Ovary (tissue), 9 donors: Measurements from ENCODE around the gene RAB11FIP2. TPM values are rescaled to one million over a fixed set of nuclear protein-coding genes. Genes with fewer than 3 reads are reported as not detected.

Experiments
- DNase-seq, 5 donors: peaks; one replicate each; pipeline ENCODE4 v3.0.0-alpha.2; 2019 to 2020
- H3K27ac ChIP-seq, 2 donors: fragments of 200-600 bp; one replicate each; pipeline versions ENCODE4 v1.5.1 to v1.8.0; 2019 to 2022
- H3K27me3 ChIP-seq: fragments of 200-600 bp; one replicate; pipeline ENCODE4 v1.8.0; 2022
- H3K36me3 ChIP-seq: fragments of 200-600 bp; sonication (generic); one replicate; pipeline ENCODE4 v1.5.1; 2019
- H3K4me1 ChIP-seq: one replicate; pipeline ENCODE4 v1.8.1; 2013; ENCODE audit warnings: mild to moderate bottlenecking, moderate library complexity; ENCODE audit not compliant: insufficient read depth
- H3K4me3 ChIP-seq: fragments of 200-600 bp; sonication (generic); one replicate; pipeline ENCODE4 v1.5.1; 2017
- H3K9me3 ChIP-seq, 2 donors: fragments of 200-600 bp in 1 of 2; sonication (generic) in 1 of 2; one replicate each; pipeline versions ENCODE4 v1.5.1 to v1.8.1; 2013 to 2019; ENCODE audit warnings: mild to moderate bottlenecking in 1 of 2, moderate library complexity in 1 of 2
- CTCF ChIP-seq, 3 donors: fragments of 450-650 bp in 2 of 3; fragments of 200-600 bp in 1 of 3; IDR thresholded peaks; one replicate each; pipeline versions ENCODE4 v1.5.1 to v1.8.0; 2016 to 2022; ENCODE audit warnings: antibody characterized with exemption in 3 of 3, mild to moderate bottlenecking in 1 of 3
- EP300 ChIP-seq: sonication (generic); formaldehyde crosslinking; IDR thresholded peaks from one replicate; pipeline ENCODE4 v1.6.1; 2017; ENCODE audit warnings: antibody characterized with exemption
- POLR2A ChIP-seq: fragments of 450-650 bp; IDR thresholded peaks from one replicate; pipeline ENCODE4 v1.6.1; 2017; ENCODE audit warnings: antibody characterized with exemption, mild to moderate bottlenecking, moderate library complexity
- WGBS, 3 donors: extraction: QIAGEN DNeasy Blood & Tissue Kit in 1 of 3; methylation state at CpG; one replicate each; pipeline versions ENCODE4 v1.1.5 to v1.1.7; 2013 to 2017; 5-methylcytosine and 5-hydroxymethylcytosine counted together
- intact Hi-C, 4 donors: fragments of 100-400 bp; cut with DNase I; formaldehyde crosslinking; loops; one replicate each; pipeline versions ENCODE4 v1.11.0 to v1.15.1; 2022 to 2023
- polyA plus RNA-seq, 2 donors: library from polyadenylated mRNA; stranded (reverse); fragments of 200-250 nt in 1 of 2; fragments of 350-450 nt in 1 of 2; fragmentation: Illumina TruSeq in 1 of 2; extraction: RNeasy Lipid Tissue Mini Kit (QIAGEN cat#74804) in 1 of 2; gene quantifications; one replicate each; pipeline ENCODE4 v1.2.3, GENCODE V29; 2013 to 2014
- total RNA-seq, 7 donors: library from RNA; depleted of rRNA in 2 of 7; stranded (reverse); fragments of >200 nt in 2 of 7; fragmentation: NEBNext Ultra II Directional in 3 of 7; extraction: Animal tissue kit (Norgen Biotek cat#: 25700) in 3 of 7; gene quantifications; one replicate each; pipeline versions ENCODE4 v1.1.0 to v1.2.4, GENCODE V29; 2016 to 2023
- donor health status: DM: no; HTN: no; CAD: no; lungs with moderate emphysema.
- donor health status: DM: no; HTN: no; CAD: no.
- donor health status: Bipolar disorder and iron deficiency.
- donor health status: DM: yes; HTN: yes; CAD: no.
- donor health status: DM: no; HTN: no; CAD: no.
- donor health status: DM: yes; HTN: yes; CAD: no.

The RAB11FIP2 gene
- total and polyA plus RNA-seq, 9 donors: 6.9 to 47.8 (median 26.2) TPM

GRCh38 chr10:117997673-117998072 is 49.1 kb downstream of the RAB11FIP2 start:
- H3K9me3 ChIP-seq: no peaks in the 10 kb centered on the region
- no peak overlapping the region for H3K4me3 ChIP-seq
- H3K36me3 ChIP-seq: no peaks in the 10 kb centered on the region
- no peak for TF ChIP-seq EP300
- no peak for TF ChIP-seq CTCF (IDR thresholded peaks at IDR 0.05)
- TF ChIP-seq POLR2A: no peak
- DNase-seq: no peak
- no peaks in the 10 kb centered on the region for H3K27me3 ChIP-seq
- H3K27ac ChIP-seq: no peak overlapping the region
- 91 to 94% (median 94%) methylated on average over 1 of the region's 1 CpG for WGBS, 3 donors
- H3K4me1 ChIP-seq: no peaks in the 10 kb centered on the region
- intact Hi-C loops: no loop called here

GRCh38 chr10:117996709-117997108 is 50.0 kb downstream of the RAB11FIP2 start:
- DNase-seq: no peak

GRCh38 chr10:117994771-117995170 is 52.0 kb downstream of the RAB11FIP2 start:
- no peaks in the 10 kb centered on the region for H3K9me3 ChIP-seq
- WGBS, 3 donors: 90 to 94% (median 92%) methylated on average over 2 of the region's 2 CpGs

More at GRCh38 chr10:117996709-117997108, 50.0 kb downstream of the RAB11FIP2 start:
- H3K27me3 ChIP-seq: no peaks in the 10 kb centered on the region
- no peaks in the 10 kb centered on the region for H3K9me3 ChIP-seq
- no peak for TF ChIP-seq EP300
- no peak for TF ChIP-seq POLR2A
- no peak for TF ChIP-seq CTCF (IDR thresholded peaks at IDR 0.05)
- no peaks in the 10 kb centered on the region for H3K36me3 ChIP-seq
- 89 to 91% (median 90%) methylated on average over 1 of the region's 1 CpG for WGBS, 3 donors
- H3K4me1 ChIP-seq: no peaks in the 10 kb centered on the region
- intact Hi-C loops: no loop called here
- H3K4me3 ChIP-seq: no peak overlapping the region
- H3K27ac ChIP-seq: no peak overlapping the region

GRCh38 chr10:117993166-117993565 is 53.6 kb downstream of the RAB11FIP2 start:
- Histone ChIP-seq H3K4me1 (no peaks in the 10 kb centered on the region), H3K36me3 (no peaks in the 10 kb centered on the region), H3K4me3 (no peak overlapping the region), H3K9me3 (no peaks in the 10 kb centered on the region), H3K27me3 (no peaks in the 10 kb centered on the region), H3K27ac (no peak overlapping the region)
- DNase-seq: no peak
- TF ChIP-seq EP300 (no peak), POLR2A (no peak), CTCF (IDR thresholded peaks at IDR 0.05) (no peak)
- WGBS, 3 donors: 92 to 97% (median 97%) methylated on average over 4 of the region's 4 CpGs
- intact Hi-C loops: no loop called here

More at GRCh38 chr10:117994771-117995170, 52.0 kb downstream of the RAB11FIP2 start:
- Histone ChIP-seq H3K27me3 (no peaks in the 10 kb centered on the region), H3K36me3 (no peaks in the 10 kb centered on the region), H3K4me3 (no peak overlapping the region), H3K27ac (no peak overlapping the region), H3K4me1 (no peaks in the 10 kb centered on the region)
- DNase-seq: no peak
- intact Hi-C loops: no loop called here
- TF ChIP-seq EP300 (no peak), POLR2A (no peak), CTCF (IDR thresholded peaks at IDR 0.05) (no peak)
